Neuronal stem cell (in vitro differentiated cells): ENCODE data around the gene CASK.

Experiments
- DNase-seq: peaks from one replicate; pipeline ENCODE4 v3.0.0-alpha.2; 2013; ENCODE audit warnings: low spot score
- H2AFZ ChIP-seq: one replicate; pipeline ENCODE4 v1.6.1; 2013; ENCODE audit warnings: mild to moderate bottlenecking, low read length, inconsistent platforms
- H2AK5ac ChIP-seq: 2 replicates; pipeline ENCODE4 v1.6.1; 2013; ENCODE audit warnings: low read depth, mild to moderate bottlenecking, inconsistent platforms, low read length, moderate library complexity, mixed read lengths
- H2BK120ac ChIP-seq: 2 replicates; pipeline ENCODE4 v1.6.1; 2013; ENCODE audit warnings: low read depth, mild to moderate bottlenecking, inconsistent platforms, low read length, moderate library complexity, mixed read lengths
- H2BK12ac ChIP-seq: one replicate; pipeline ENCODE4 v1.6.1; 2013; ENCODE audit warnings: low read length, inconsistent platforms
- H2BK15ac ChIP-seq: 2 replicates; pipeline ENCODE4 v1.6.1; 2013; ENCODE audit warnings: mild to moderate bottlenecking, low read length, inconsistent platforms, mixed read lengths
- H2BK5ac ChIP-seq: one replicate; pipeline ENCODE4 v1.6.1; 2013; ENCODE audit warnings: inconsistent platforms, mild to moderate bottlenecking, low read length, moderate library complexity
- H3K14ac ChIP-seq: one replicate; pipeline ENCODE4 v1.6.1; 2013; ENCODE audit warnings: low read length, inconsistent platforms
- H3K18ac ChIP-seq: 2 replicates; pipeline ENCODE4 v1.6.1; 2013; ENCODE audit warnings: low read length, inconsistent platforms
- H3K23ac ChIP-seq: 2 replicates; pipeline ENCODE4 v1.6.1; 2013; ENCODE audit warnings: low read depth, mild to moderate bottlenecking, mixed read lengths, low read length, inconsistent platforms; ENCODE audit not compliant: poor library complexity
- H3K27ac ChIP-seq: replicated peaks from 3 replicates; pipeline ENCODE4 v1.5.1; 2013; ENCODE audit warnings: low read length, inconsistent platforms
- H3K27me3 ChIP-seq, 3 experiments: 2 replicates each; pipeline ENCODE4 v1.6.1; 2013; ENCODE audit warnings: low read length in 3 of 3, mild to moderate bottlenecking in 2 of 3, inconsistent platforms in 1 of 3, low read depth in 1 of 3, mixed read lengths in 1 of 3, moderate library complexity in 1 of 3; ENCODE audit not compliant: control insufficient read depth in 3 of 3, insufficient read depth in 3 of 3
- H3K36me3 ChIP-seq, 2 donors: replicated peaks in 1 of 2; 2 replicates each; pipeline ENCODE4 v1.6.1; 2013; ENCODE audit warnings: low read length in 2 of 2; ENCODE audit not compliant: control insufficient read depth in 2 of 2, insufficient read depth in 2 of 2
- H3K4ac ChIP-seq: 2 replicates; pipeline ENCODE4 v1.6.1; 2013; ENCODE audit warnings: inconsistent platforms, mild to moderate bottlenecking, low read length, moderate library complexity
- H3K4me1 ChIP-seq, 2 donors: 1 replicate in 1 of 2; 2 replicates in 1 of 2; pipeline ENCODE4 v1.6.1; 2013; ENCODE audit warnings: low read length in 2 of 2, low read depth in 1 of 2; ENCODE audit not compliant: control insufficient read depth in 2 of 2, insufficient read depth in 1 of 2
- H3K4me2 ChIP-seq: one replicate; pipeline ENCODE4 v1.6.1; 2013; ENCODE audit warnings: mild to moderate bottlenecking, low read length, inconsistent platforms; ENCODE audit not compliant: insufficient read depth, poor library complexity, severe bottlenecking
- H3K4me3 ChIP-seq, 2 donors: 2 replicates each; pipeline ENCODE4 v1.5.1; 2013; ENCODE audit warnings: low read length in 2 of 2, mild to moderate bottlenecking in 2 of 2, inconsistent platforms in 1 of 2, moderate library complexity in 1 of 2
- H3K79me1 ChIP-seq: one replicate; pipeline ENCODE4 v1.6.1; 2013; ENCODE audit warnings: low read depth, mild to moderate bottlenecking, inconsistent platforms, low read length, moderate library complexity
- H3K9ac ChIP-seq: one replicate; pipeline ENCODE4 v1.6.1; 2013; ENCODE audit warnings: mild to moderate bottlenecking, low read depth, low read length, inconsistent platforms; ENCODE audit not compliant: poor library complexity
- H3K9me3 ChIP-seq, 2 donors: replicated peaks in 1 of 2; 2 replicates each; pipeline versions ENCODE3 to v1.6.1; 2013; ENCODE audit warnings: low read length in 2 of 2, mild to moderate bottlenecking in 2 of 2, inconsistent platforms in 1 of 2, low read depth in 1 of 2, mixed read lengths in 1 of 2, moderate library complexity in 1 of 2; ENCODE audit not compliant: control insufficient read depth in 2 of 2, insufficient read depth in 1 of 2
- H4K8ac ChIP-seq: one replicate; pipeline ENCODE4 v1.6.1; 2013; ENCODE audit warnings: low read depth, mild to moderate bottlenecking, inconsistent platforms, low read length, moderate library complexity
- H4K91ac ChIP-seq: one replicate; pipeline ENCODE4 v1.6.1; 2013; ENCODE audit warnings: low read length, low read depth, mild to moderate bottlenecking, inconsistent platforms; ENCODE audit not compliant: poor library complexity
- WGBS, 2 donors: extraction: QIAGEN DNeasy Blood & Tissue Kit; methylation state at CpG; one replicate each; pipeline ENCODE4 v1.1.7; 2013; ENCODE audit warnings: missing lambda C conversion rate in 2 of 2, mixed read lengths in 1 of 2; ENCODE audit not compliant: insufficient read length in 2 of 2, insufficient replicate concordance in 1 of 2; ENCODE audit errors: extremely low coverage in 2 of 2; 5-methylcytosine and 5-hydroxymethylcytosine counted together

CASK gene

GRCh38 chrX:41922431-41923151 lies 763 bp downstream of the CASK start:
- peak overlapping the region; percentile 94 for H3K18ac ChIP-seq
- peak overlapping the region; percentile 85 for H3K27ac ChIP-seq
- peak overlapping the region; percentile 40 for H3K4me2 ChIP-seq
- no peak overlapping the region for H4K91ac ChIP-seq
- WGBS, 2 donors = no CpG with 5 or more reads among the region's 48 CpGs
- H3K79me1 ChIP-seq = no peaks in the 10 kb centered on the region
- H3K4ac ChIP-seq = no peak overlapping the region
- peak overlapping the region; percentile 66 for H2BK5ac ChIP-seq
- no peak overlapping the region for H3K14ac ChIP-seq
- no peak overlapping the region for H2BK120ac ChIP-seq
- H3K9ac ChIP-seq = peak overlapping the region; percentile 92
- no peak for DNase-seq
- peak overlapping the region; percentile 84 to 94 for H3K4me3 ChIP-seq
- H3K36me3 ChIP-seq = no peaks in the 10 kb centered on the region
- no peak overlapping the region for H2BK15ac ChIP-seq
- H3K4me1 ChIP-seq = no peaks in the 10 kb centered on the region
- no peak overlapping the region for H4K8ac ChIP-seq
- peak overlapping the region; percentile 26 for H2AK5ac ChIP-seq
- H3K23ac ChIP-seq = peak overlapping the region; percentile 89
- H2AFZ ChIP-seq = peak overlapping the region; percentile 95
- H2BK12ac ChIP-seq = no peak overlapping the region
- H3K27me3 ChIP-seq = peaks cover 0 to 14% (median 0%) of the 10 kb centered on the region in 3 experiments
- H3K9me3 ChIP-seq = no peaks in the 10 kb centered on the region

GRCh38 chrX:41921492-41922430 lies 1.6 kb downstream of the CASK start:
- H2BK15ac ChIP-seq = no peak overlapping the region
- no peak overlapping the region for H3K9ac ChIP-seq
- no peak overlapping the region for H3K14ac ChIP-seq
- no peak overlapping the region for H2BK120ac ChIP-seq
- H3K4ac ChIP-seq = no peak overlapping the region
- no peak overlapping the region for H2AFZ ChIP-seq
- no peak overlapping the region for H4K8ac ChIP-seq
- H3K18ac ChIP-seq = no peak overlapping the region
- H3K4me2 ChIP-seq = peak overlapping the region; percentile 40
- no peak overlapping the region for H2BK5ac ChIP-seq
- no peaks in the 10 kb centered on the region for H3K79me1 ChIP-seq
- no peak for DNase-seq
- H3K4me3 ChIP-seq = peak overlapping the region; percentile 84 to 94
- H3K27ac ChIP-seq = no peak overlapping the region
- H3K23ac ChIP-seq = no peak overlapping the region
- no peak overlapping the region for H2AK5ac ChIP-seq
- no peaks in the 10 kb centered on the region for H3K36me3 ChIP-seq
- H3K9me3 ChIP-seq = no peaks in the 10 kb centered on the region
- H4K91ac ChIP-seq = no peak overlapping the region
- H2BK12ac ChIP-seq = no peak overlapping the region
- no peaks in the 10 kb centered on the region for H3K4me1 ChIP-seq
- whole genome bisulfite sequencing, 2 donors = no CpG with 5 or more reads among the region's 13 CpGs
- peaks cover 0 to 13% (median 0%) of the 10 kb centered on the region in 3 experiments for H3K27me3 ChIP-seq

- H3K9me3 ChIP-seq = no peaks in the 10 kb centered on the region
- H3K14ac ChIP-seq = no peak overlapping the region
- H3K27ac ChIP-seq = no peak overlapping the region
- H2AFZ ChIP-seq = no peak overlapping the region
- H3K36me3 ChIP-seq = no peaks in the 10 kb centered on the region
- H4K8ac ChIP-seq = no peak overlapping the region
- no peak for DNase-seq
- H3K18ac ChIP-seq = no peak overlapping the region
- H3K79me1 ChIP-seq = no peaks in the 10 kb centered on the region
- H4K91ac ChIP-seq = no peak overlapping the region
- no peak overlapping the region for H2BK15ac ChIP-seq
- H2BK12ac ChIP-seq = no peak overlapping the region
- H3K27me3 ChIP-seq = peaks cover 0 to 2% (median 0%) of the 10 kb centered on the region in 3 experiments
- H2AK5ac ChIP-seq = no peak overlapping the region
- no peak overlapping the region for H3K23ac ChIP-seq
- H3K9ac ChIP-seq = no peak overlapping the region
- no CpG with 5 or more reads among the region's 2 CpGs for WGBS, 2 donors
- no peak overlapping the region for H3K4me3 ChIP-seq
- H3K4me1 ChIP-seq = no peaks in the 10 kb centered on the region
- H3K4me2 ChIP-seq = no peak overlapping the region
- no peak overlapping the region for H2BK5ac ChIP-seq
- H2BK120ac ChIP-seq = no peak overlapping the region
- H3K4ac ChIP-seq = no peak overlapping the region
Observed at GRCh38 chrX:41919870-41920269, 3.5 kb downstream of the CASK start.

DNA sequence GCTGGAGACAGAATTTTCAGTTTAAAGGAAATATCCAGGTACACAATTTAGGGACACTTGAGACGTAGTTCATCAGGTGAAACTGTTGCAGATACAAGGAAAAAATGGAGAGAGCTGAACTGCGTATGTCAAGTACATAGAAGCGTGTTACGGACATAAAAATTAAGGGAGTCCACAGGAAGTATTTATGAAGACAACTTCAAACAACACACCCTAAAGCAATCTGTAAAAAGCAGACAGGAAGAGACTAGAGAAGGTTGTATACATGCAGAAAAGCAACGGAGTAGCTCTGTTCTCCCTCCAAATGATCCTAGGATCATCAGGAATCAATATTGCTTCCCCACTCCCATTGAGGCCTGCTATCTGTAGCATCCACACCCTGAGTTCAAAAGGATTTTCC lies 5.8 kb downstream of the CASK start:
- no peaks in the 10 kb centered on the region for H3K79me1 ChIP-seq
- H3K9ac ChIP-seq = no peak overlapping the region
- H3K9me3 ChIP-seq = no peaks in the 10 kb centered on the region
- no peak overlapping the region for H3K4me3 ChIP-seq
- H3K27ac ChIP-seq = no peak overlapping the region
- no peak overlapping the region for H2BK5ac ChIP-seq
- no peak overlapping the region for H3K4me2 ChIP-seq
- no peaks in the 10 kb centered on the region for H3K36me3 ChIP-seq
- H2BK15ac ChIP-seq = no peak overlapping the region
- H3K18ac ChIP-seq = no peak overlapping the region
- H3K4me1 ChIP-seq = no peaks in the 10 kb centered on the region
- no peak overlapping the region for H3K14ac ChIP-seq
- H2AK5ac ChIP-seq = no peak overlapping the region
- WGBS, 2 donors = no CpG with 5 or more reads among the region's 5 CpGs
- H3K27me3 ChIP-seq = no peaks in the 10 kb centered on the region
- H3K4ac ChIP-seq = no peak overlapping the region
- no peak overlapping the region for H4K91ac ChIP-seq
- no peak for DNase-seq
- H2AFZ ChIP-seq = no peak overlapping the region
- H2BK12ac ChIP-seq = no peak overlapping the region
- H2BK120ac ChIP-seq = no peak overlapping the region
- H3K23ac ChIP-seq = no peak overlapping the region
- H4K8ac ChIP-seq = no peak overlapping the region
